HG02938 (cell line): ENCODE results near the gene TNRC18.
"Not testable (repeated sequence)": the region's sequence is repeated elsewhere in the genome, so short reads cannot be mapped to it uniquely, and the experiment has no call there.

Source experiments
- ATAC-seq: cut with Tn5 transposase; IDR thresholded peaks from one replicate; pipeline ENCODE4 v1.9.1; 2021; ENCODE audit warnings: mild to moderate bottlenecking, moderate library complexity; ENCODE audit not compliant: unreplicated experiment

The TNRC18 gene, protein sequence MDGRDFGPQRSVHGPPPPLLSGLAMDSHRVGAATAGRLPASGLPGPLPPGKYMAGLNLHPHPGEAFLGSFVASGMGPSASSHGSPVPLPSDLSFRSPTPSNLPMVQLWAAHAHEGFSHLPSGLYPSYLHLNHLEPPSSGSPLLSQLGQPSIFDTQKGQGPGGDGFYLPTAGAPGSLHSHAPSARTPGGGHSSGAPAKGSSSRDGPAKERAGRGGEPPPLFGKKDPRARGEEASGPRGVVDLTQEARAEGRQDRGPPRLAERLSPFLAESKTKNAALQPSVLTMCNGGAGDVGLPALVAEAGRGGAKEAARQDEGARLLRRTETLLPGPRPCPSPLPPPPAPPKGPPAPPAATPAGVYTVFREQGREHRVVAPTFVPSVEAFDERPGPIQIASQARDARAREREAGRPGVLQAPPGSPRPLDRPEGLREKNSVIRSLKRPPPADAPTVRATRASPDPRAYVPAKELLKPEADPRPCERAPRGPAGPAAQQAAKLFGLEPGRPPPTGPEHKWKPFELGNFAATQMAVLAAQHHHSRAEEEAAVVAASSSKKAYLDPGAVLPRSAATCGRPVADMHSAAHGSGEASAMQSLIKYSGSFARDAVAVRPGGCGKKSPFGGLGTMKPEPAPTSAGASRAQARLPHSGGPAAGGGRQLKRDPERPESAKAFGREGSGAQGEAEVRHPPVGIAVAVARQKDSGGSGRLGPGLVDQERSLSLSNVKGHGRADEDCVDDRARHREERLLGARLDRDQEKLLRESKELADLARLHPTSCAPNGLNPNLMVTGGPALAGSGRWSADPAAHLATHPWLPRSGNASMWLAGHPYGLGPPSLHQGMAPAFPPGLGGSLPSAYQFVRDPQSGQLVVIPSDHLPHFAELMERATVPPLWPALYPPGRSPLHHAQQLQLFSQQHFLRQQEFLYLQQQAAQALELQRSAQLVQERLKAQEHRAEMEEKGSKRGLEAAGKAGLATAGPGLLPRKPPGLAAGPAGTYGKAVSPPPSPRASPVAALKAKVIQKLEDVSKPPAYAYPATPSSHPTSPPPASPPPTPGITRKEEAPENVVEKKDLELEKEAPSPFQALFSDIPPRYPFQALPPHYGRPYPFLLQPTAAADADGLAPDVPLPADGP (N-terminal part only)

DNA sequence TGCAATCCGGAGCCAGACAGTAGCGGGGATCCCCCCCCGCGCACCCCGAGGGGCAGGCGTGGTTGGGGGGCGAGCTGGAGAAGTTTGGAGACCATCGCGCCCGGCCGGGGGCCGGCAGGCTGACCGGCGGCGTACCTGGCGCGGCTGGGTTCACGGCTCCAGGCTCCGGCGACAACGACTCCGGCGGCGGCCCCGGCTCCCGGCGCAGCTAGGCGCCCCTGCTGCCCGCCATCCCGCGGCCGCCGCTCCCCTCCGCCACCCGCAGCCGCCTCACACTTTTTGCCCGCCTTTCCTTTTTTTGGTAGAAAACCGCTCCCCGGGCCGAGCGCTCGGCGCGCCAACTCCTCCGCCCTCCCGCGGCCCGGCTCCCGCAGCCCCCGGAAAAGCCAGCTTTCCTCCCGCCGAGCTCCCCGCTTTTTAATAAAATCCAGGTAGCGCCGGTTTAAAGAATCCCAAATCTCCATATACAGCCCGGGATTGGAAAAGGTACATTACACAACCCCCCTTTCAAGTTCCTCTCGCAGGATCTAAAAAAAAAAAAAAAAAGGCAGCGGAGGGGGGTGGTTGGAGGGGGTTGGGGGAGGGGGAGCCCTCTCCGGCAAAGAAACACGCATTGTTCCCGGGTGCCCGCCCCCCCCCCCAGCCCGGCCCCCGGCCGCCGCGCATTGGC lies at the start of gene TNRC18:
TNRC18 (minus strand) TSS at position 529 of the 670 bp plus-strand sequence. CDS start 2,588 bp downstream, outside the sequence.
- ATAC-seq: no peak

DNA sequence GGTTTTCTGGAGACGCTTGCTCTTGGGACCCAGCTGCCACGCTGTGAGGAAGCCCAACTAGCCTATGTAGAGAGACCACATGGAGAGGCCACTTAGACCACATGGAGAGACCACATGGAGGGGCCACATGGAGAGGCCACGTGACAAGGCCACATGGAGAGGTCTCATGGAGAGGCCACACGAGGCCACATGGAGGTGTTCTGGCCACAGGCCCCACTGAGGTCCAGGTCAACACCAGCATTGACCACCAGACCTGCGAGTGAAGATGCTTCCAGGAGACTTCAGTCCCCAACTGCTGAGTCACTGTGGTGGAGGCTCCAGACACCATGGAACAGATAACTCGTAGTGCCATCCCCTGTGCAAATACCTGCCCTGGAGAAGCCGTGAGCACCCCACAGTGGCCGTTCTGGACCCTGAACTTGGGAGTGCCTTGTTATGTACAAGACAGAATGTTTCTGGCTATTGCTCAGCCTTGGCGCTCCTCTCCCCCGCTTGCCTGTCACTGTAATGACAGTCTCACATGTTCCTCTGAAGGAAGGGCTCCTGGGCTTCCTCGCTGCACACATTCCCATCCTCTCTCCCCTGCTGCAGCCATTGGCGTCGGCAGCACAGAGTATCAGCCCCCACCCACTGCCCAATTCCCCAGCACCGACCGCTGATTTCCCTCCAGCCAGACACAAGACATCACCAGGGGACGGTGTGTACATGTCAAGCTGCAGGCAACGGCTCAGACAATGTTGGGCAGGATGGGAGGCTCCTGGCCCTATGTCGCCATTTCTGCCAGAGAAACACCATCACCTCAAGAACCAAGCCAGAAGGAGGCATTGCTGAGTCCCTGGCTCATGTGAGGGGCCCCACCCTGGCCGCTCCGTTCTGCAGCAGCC lies 49.0 kb upstream of the TNRC18 start:
- no peak for ATAC-seq

DNA sequence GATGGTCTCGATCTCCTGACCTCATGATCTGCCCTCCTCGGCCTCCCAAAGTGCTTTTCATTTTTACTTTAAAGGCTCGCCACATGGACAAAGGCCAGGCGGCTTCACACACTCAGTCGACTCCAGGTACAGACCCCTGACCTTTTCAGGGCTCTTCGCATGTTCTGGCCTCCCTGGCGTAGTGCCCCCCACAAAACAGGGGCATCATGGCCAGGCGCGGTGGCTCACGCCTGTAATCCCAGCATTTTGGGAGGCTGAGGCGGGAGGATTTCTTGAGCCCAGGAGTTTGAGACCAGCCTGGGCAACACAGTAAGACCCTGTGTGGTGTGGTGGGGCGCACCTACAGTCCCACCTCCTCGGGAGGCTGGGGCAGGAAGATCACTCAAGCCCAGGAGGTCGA lies 48.0 kb upstream of the TNRC18 start:
- not testable (repeated sequence) for ATAC-seq

DNA sequence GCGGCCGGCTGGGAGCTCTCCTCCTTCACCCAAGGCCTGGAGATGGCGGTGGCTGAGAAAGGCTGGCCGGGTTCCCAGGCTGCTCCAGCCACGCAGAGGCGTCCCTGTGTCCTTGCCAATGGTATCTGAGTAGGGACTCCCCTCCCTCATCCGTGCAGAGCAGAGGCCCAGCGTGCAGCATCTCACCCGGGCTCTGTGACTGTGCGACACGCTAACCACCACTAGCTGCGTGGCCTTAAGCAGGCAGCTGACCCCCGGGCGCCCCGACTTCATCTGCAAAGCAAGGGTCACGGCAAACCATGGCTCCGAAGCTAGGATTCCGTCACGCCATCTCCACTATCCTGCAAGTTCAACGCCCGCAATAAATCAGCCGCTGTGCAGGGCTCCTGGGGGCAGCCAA lies 47.2 kb upstream of the TNRC18 start:
- no peak for ATAC-seq

DNA sequence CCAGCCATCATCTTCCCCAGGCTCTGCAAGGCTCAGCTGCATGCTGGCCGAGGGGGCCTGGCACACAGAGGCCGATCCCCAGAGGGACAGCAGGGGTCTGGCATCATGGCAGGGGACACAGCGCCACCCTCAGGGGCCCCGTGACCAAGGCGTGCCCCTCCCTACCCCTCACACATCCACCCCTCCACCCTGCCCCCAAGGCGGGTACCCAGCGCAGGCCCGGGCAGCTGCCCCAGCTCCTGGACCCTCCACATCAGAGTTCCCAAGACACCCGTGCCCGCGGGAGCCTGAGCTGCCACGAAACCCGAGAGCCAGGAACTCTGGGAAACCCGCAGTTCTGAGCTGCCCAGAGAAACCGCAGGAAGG lies 46.5 kb upstream of the TNRC18 start:
- no peak for ATAC-seq

DNA sequence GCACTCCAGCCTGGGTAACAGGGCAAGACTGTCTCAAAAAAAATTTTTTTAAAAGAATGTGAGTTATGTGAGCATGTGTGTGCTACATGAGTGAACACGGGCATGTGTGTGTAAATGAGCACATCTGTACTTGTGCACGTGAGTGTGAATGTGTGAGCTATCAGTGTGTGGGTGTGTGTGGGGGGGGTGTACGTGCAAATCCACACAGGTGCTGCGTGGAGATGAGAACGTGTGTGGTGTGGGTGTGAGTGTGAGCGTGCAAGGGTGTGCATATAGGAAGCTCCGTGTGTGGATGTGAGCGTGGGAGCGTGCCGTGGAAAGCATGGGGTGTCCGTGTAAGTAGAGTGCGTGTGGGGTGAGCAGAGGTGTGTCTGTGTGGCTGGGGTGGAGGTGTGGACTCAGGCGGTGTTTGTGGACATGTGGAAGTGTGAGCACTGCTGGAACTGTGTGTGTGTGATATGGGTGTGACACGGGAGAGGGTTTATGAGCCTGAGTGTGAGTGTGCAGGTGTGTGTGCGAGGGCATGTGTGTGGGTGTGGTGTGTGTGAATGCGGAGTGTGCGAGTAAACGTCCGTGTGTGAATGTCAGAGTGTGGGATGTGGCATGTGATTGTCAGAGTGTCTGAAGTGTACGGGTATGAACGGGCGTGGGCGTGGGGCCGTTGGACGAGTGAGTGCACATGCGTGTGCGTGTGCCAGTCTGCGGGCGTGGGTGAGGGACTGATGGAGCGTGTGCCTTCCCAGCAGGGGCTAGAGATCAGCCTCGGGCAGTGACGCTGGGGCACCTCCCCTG lies 45.9 kb upstream of the TNRC18 start:
- ATAC-seq: no peak

DNA sequence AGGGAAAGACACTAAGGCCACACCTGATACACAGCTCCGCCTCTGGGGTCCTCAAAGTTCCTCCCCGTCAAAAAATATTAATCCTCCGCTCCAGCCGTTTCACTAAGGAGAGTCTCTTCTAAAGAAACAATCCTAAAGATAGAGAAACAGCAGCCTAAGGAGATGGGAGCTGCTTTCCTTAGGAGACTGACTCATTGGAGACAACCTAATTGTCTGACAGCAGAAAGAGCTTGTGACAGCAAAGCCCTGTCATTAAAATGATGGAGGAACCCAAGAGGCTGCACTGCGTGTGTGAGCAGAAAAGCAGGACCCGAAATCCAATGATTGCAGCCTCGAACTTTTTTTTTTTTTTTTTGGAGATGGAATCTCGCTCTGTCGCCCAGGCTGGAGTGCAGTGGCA lies 44.0 kb upstream of the TNRC18 start:
- ATAC-seq: no peak

DNA sequence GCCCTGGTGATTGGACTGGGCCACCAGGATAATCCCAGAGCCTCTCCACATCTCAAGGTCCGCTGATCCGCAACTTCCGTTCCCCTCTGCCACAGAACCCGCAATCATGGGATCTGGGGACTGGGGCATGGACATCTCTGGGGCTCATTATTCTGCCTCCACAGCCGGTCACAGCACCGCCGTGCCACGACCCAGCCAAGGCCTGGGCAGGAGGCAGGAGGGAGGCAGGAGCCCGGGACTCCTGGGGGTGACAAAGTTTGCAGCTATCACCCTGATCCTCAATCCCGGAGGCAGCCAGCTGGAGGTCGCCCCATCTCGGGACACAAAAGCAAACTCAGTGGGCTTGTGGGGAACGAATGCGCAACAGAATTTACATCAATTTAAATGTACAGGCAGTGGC lies 42.9 kb upstream of the TNRC18 start:
- ATAC-seq: no peak

DNA sequence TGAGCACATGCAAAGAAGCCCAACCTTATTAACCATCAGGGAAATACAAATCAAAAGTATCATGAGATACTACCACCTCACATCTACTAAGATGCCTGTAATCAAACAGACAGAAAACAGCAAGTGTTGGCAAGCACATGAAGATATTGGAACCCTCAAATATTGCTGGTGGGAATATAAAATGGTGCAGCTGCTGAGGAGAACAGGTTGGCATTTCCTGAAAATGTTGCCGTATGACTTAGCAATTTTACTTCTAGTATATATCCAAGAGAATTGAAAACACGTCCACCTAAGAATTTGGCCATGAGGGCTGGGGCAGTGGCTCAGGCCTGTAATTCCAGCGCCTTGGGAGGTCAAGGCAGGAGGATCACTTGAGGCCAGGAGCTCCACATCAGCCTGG lies 39.4 kb upstream of the TNRC18 start:
- ATAC-seq: no peak

DNA sequence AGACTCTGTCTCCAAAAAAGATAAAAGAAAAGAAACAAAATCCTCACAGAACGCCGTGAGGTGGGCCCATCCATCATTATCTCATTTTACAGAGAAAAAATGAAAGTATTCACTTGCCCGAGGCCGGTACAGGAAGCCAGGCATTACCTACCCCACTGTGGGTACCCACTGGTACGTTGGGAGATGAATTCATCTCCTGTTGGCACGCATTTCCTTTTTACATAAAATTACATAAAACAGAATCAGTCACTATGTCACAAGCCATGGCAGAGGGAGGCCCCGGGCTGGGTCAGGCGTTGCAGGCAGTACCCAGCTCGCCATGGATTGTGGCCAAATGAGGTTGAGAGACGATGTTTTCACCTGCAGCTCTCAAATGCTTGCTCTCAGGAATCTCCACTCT lies 38.6 kb upstream of the TNRC18 start:
- no peak for ATAC-seq

DNA sequence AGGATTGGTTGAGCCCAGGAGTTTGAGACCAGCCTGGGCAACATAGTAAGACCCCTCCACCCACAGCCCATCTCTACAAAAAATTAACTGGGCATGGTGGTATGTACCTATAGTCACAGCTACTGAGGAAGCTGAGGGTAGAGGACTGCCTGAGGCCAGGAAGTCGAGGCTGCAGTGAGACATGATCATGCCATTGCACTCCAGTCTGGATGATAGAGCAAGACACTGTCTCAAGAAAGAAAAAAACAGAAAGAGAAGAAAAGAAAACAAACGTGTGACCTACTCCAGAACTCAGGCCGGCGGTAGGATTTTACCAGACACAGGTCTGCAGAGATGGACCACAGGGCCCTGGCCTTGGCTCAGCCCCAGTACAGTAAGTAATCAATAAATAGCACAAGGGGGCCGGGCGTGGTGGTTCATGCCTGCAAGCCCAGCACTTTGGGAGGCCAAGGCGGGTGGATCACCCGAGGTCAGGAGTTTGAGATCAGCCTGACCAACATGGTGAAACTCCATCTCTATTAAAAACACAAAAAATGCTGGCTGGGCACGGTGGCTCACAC lies 35.4 kb upstream of the TNRC18 start:
- no peak for ATAC-seq

DNA sequence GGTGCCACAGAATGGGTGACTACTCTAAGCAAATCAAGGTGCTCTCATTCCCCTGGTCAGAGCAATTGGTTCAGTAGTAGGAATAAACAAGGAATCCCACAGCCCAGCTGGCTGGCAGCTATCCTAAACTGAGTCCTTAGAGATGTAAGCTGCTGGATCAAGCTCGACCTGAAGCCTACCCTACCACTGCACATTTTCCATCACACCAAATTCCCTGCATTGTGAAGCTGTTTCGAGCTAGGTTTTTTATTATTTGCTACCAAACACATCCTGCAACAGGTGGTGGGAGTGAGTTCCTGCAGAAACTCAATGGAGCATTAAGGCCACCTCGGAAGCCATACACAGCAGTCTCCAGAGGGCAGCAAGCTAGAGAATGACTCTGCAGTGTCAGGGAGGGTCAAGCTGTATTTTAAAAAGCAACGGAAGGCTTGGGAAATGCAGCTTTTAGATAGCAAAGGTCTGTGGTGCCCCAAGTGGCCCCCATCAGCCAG lies 33.7 kb upstream of the TNRC18 start:
- no peak for ATAC-seq

DNA sequence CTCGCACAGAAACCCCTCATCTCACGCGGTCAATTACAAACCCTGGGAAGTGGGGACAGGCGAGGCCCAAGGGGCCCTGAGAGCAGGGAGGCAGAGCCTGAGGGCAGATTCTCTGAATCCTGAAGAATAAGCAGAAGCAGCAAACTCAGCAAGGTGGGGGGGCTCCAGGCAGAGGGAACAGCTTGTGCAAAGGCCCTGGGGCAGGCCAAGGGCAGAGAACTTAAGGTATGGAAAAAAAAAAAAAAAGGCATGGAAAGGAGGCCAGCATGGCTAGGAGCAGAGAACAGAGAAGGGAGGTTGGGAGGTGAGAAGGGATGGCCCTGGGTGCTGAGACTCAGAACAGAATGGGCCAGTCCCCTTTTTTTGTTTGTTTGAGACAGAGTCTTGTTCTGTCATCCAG lies 32.8 kb upstream of the TNRC18 start:
- no peak for ATAC-seq

DNA sequence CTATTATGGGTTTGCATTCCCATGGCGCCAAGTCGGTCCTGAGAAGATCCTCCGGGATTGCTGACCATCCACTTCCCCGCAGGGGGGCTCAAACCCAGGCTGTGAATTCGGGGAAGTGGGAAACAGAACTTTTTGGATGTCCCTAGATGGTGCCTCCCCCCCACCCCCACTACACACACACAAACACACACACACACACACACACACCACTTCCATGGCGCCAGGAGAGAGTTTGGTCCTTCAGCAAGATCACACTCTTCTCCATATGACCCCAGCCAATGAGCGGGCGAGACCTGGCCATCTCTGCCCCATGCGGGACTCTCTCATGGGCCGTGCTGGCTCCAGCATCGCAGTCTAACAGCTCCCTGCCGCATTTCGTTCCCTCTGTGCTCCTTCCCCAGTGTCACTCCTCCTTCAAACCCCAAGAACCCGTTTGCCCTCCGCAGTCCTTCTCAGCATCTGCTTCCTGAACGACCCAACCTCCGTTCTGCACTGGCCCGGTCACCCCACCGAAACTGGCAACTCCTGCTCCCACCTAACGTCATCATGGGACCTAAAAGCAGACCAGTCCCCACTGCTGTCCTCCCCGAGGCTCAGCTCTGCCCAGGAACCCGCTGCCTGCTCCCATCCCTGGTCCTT lies 32.1 kb upstream of the TNRC18 start:
- ATAC-seq: no peak

DNA sequence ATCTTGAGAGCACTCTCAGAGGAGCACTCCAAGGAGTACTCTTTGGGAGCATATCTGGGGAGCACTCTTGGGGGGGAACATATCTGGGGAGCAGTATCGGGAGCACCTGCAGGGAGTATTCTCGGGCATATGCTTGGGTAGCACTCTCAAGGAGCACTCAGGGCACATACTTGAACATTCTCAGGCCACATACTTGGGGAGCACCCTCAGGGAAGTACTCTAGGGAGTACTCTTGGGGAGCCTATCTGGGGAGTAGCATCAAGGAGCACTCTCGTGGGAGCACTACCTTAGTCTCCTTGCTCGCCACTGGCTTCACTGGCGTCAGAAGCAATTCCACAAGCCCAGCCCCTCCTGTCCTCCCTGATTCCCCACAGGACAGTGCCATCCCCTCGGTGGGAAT lies 31.5 kb upstream of the TNRC18 start:
- no peak for ATAC-seq

DNA sequence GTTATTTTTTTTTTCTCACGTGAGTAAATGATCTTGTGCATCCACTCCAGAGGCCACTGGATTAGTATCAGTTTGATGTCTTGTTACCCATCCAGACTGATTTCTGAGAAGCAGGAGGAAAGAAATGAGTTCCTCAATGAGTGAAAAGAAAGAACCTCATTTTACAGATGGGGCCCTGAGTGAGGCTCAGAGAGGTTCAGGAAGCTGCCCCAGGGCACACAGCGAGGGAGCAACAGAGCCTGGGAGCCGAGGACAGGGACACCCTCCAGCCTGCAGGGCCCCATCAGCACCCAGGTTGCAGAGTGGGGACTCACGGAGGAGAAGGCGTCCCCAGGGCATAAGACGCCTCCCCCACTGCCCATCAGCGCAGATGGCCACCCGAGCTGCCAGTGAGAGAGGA lies 30.9 kb upstream of the TNRC18 start:
- ATAC-seq: no peak

DNA sequence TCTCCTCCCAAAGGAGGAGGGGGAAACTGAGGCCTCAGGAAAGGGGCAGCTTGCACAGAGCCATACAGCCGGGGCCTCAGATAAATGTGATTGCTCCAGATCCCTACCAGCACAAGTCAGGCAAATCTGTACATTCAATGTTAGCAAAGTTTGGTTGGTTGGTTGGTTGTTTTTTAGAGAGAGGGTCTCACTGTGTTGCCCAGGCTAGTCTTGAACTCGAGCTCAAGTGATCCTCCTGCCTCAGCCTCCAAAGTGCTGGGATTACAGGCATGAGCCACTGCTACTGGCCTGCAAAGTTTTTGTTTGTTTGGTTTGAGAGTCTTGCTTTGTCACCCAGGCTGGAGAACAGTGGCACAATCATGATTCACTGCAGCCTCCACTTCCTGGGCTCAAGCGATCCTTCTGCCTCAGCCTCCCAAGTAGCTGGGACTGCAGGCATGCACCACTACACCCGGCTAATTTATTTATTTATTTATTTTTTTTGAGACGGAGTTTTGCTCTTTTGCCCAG lies 30.0 kb upstream of the TNRC18 start:
- ATAC-seq: no peak

DNA sequence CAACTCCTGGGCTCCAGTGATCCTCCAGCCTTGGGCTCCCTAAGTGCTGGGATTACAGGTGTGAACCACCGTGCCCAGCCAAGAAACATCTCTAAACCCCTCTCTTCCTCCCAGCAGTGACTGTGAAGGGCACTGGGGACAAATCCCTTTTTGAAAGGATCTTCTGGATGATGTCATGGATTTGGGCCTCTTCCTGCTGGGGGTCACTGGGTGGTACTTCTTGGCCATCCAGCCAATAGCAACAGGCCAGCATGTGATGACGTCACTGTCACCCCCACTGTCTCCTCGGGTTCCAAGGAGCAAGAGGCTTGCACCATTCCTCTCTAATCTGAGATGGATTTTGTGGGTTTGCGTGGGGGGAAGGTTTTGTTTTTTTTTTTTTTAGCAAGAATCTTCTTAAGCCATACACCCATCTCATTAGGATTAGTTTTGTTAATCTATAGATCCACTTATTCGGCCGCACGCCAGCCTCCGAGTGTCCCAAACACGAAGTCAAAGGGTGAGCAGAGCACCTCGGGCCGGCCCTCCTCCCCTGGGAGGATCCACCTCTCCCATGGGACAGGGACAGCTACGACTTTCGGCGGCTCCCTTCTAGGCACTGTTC lies 29.4 kb upstream of the TNRC18 start:
- no peak for ATAC-seq
